CD4-positive, alpha-beta T cell treated with Interleukin-17A for 1 hour (primary cell): ENCODE measurements around the gene EEF2K.
"Not testable (repeated sequence)": the region's sequence is repeated elsewhere in the genome, so short reads cannot be mapped to it uniquely, and the experiment has no call there.

Experiments
- DNase-seq: peaks from one replicate; pipeline ENCODE4 v3.0.0-alpha.2; 2020

EEF2K gene

GRCh38 chr16:22297871-22298733 lies 92.0 kb downstream of the EEF2K start:
- DNase-seq: peak; percentile 87

- DNase-seq: no peak
Measured at GRCh38 chr16:22299036-22299435, 93.0 kb downstream of the EEF2K start.

- peak; percentile 54 for DNase-seq
Measured at GRCh38 chr16:22300427-22301071, 94.5 kb downstream of the EEF2K start.

GRCh38 chr16:22301423-22301822 lies 95.3 kb downstream of the EEF2K start:
- DNase-seq: not testable (repeated sequence)

GRCh38 chr16:22302776-22303363 lies 96.8 kb downstream of the EEF2K start:
- no peak for DNase-seq

- no peak for DNase-seq
Measured at GRCh38 chr16:22304411-22304810, 98.3 kb downstream of the EEF2K start.

- no peak for DNase-seq
Measured at GRCh38 chr16:22306788-22307187, 100.7 kb downstream of the EEF2K start.

- no peak for DNase-seq
Measured at GRCh38 chr16:22307838-22308237, 101.8 kb downstream of the EEF2K start.

GRCh38 chr16:22308824-22309520 lies 102.9 kb downstream of the EEF2K start:
- no peak for DNase-seq

- no peak for DNase-seq
Measured at GRCh38 chr16:22311520-22311919, 105.4 kb downstream of the EEF2K start.

GRCh38 chr16:22312897-22313781 lies 107.1 kb downstream of the EEF2K start:
- no peak for DNase-seq

- DNase-seq: no peak
Measured at GRCh38 chr16:22313876-22314470, 107.9 kb downstream of the EEF2K start.

- no peak for DNase-seq
Measured at GRCh38 chr16:22314661-22315626, 108.9 kb downstream of the EEF2K start.

GRCh38 chr16:22315979-22316378 lies 109.9 kb downstream of the EEF2K start:
- DNase-seq: no peak

GRCh38 chr16:22316411-22316811 lies 110.3 kb downstream of the EEF2K start:
- no peak for DNase-seq

GRCh38 chr16:22317001-22317530 lies 111.0 kb downstream of the EEF2K start:
- DNase-seq: no peak

GRCh38 chr16:22317625-22318024 lies 111.5 kb downstream of the EEF2K start:
- no peak for DNase-seq

- DNase-seq: peak; percentile 67
Measured at GRCh38 chr16:22318690-22319358, 112.7 kb downstream of the EEF2K start.

GRCh38 chr16:22320572-22321339 lies 114.7 kb downstream of the EEF2K start:
- DNase-seq: no peak
